ENCODE data around the gene RBM17. TPM values are rescaled to one million over a fixed set of nuclear protein-coding genes. Genes with fewer than 3 reads are reported as not detected.
A peak's percentile ranks its signal among the peaks of the same experiment; 100 is the strongest.
"Not testable (repeated sequence)": the region's sequence is repeated elsewhere in the genome, so short reads cannot be mapped to it uniquely, and the experiment has no call there.

RBM17 gene
- total RNA-seq, 2 experiments from 2014 or later: 185 to 200 TPM

- DNase-seq (no peak), ATAC-seq (ENCODE audit: low read depth) (no peak)
- POLR2A ChIA-PET: no interaction called here
- H3K27me3 Mint-ChIP-seq: peaks cover 10% of the 10 kb centered on the region
- no peaks in the 10 kb centered on the region for H3K36me3 Mint-ChIP-seq
- H3K27ac Mint-ChIP-seq: peak overlapping the region; percentile 45
- H3K4me3 Mint-ChIP-seq: peak overlapping the region; percentile 60
- peaks cover 43% of the 10 kb centered on the region for H3K4me1 Mint-ChIP-seq
- no peaks in the 10 kb centered on the region for H3K9me3 Mint-ChIP-seq
These were observed 52.7 kb downstream of the RBM17 start for GRCh38 chr10:6141296-6142151.

- H3K4me1 Mint-ChIP-seq: peaks cover 46% of the 10 kb centered on the region
- H3K27me3 Mint-ChIP-seq; H3K36me3 Mint-ChIP-seq; H3K4me3 Mint-ChIP-seq; POLR2A ChIA-PET; DNase-seq; ATAC-seq (ENCODE audit: low read depth); H3K9me3 Mint-ChIP-seq: not testable (repeated sequence)
- H3K27ac Mint-ChIP-seq: peak overlapping the region; percentile 21
These were observed 53.4 kb downstream of the RBM17 start for GRCh38 chr10:6142186-6142585.

GRCh38 chr10:6142644-6143043 lies 53.8 kb downstream of the RBM17 start:
- H3K27me3 Mint-ChIP-seq: peaks cover 7% of the 10 kb centered on the region
- no peak overlapping the region for H3K4me3 Mint-ChIP-seq
- H3K9me3 Mint-ChIP-seq: no peaks in the 10 kb centered on the region
- H3K36me3 Mint-ChIP-seq: peaks cover 5% of the 10 kb centered on the region
- POLR2A ChIA-PET: interaction anchor here (0.7 kb wide), 1 partner anchor 22 kb away, joined by 3 read pairs; no protein-coding TSS in a partner anchor
- H3K27ac Mint-ChIP-seq: no peak overlapping the region
- H3K4me1 Mint-ChIP-seq: peaks cover 48% of the 10 kb centered on the region
- ATAC-seq (ENCODE audit: low read depth) (no peak), DNase-seq (no peak)

- DNase-seq: no peak
- no peaks in the 10 kb centered on the region for H3K9me3 Mint-ChIP-seq
- POLR2A ChIA-PET: interaction anchor here (0.7 kb wide), 1 partner anchor 21 kb away, joined by 3 read pairs; no protein-coding TSS in a partner anchor
- ATAC-seq (ENCODE audit: low read depth): no peak
- H3K27ac Mint-ChIP-seq: no peak overlapping the region
- peak overlapping the region; percentile 81 for H3K4me3 Mint-ChIP-seq
- H3K27me3 Mint-ChIP-seq: peaks cover 3% of the 10 kb centered on the region
- peaks cover 53% of the 10 kb centered on the region for H3K4me1 Mint-ChIP-seq
- H3K36me3 Mint-ChIP-seq: peaks cover 5% of the 10 kb centered on the region
These were observed 54.3 kb downstream of the RBM17 start for GRCh38 chr10:6143181-6143580.

GRCh38 chr10:6144406-6145165 lies 55.8 kb downstream of the RBM17 start:
- Mint-ChIP-seq H3K27me3 (no peaks in the 10 kb centered on the region), H3K36me3 (peaks cover 9% of the 10 kb centered on the region), H3K4me1 (peaks cover 63% of the 10 kb centered on the region), H3K4me3 (peak overlapping the region; percentile 84), H3K27ac (peak overlapping the region; percentile 74), H3K9me3 (no peaks in the 10 kb centered on the region)
- POLR2A ChIA-PET: interaction anchor here (0.6 to 4.8 kb wide), 11 partner anchors 8 to 257 kb away, joined by 3 to 22 read pairs (median 4); partner anchors contain the start of gene PFKFB3
- DNase-seq: peak; percentile 94
- ATAC-seq (ENCODE audit: low read depth): peak; percentile 91

GRCh38 chr10:6145166-6145987 lies 56.5 kb downstream of the RBM17 start:
- ATAC-seq (ENCODE audit: low read depth) (no peak), DNase-seq (no peak)

GRCh38 chr10:6146013-6146785 lies 57.4 kb downstream of the RBM17 start:
- Mint-ChIP-seq H3K4me1 (peaks cover 60% of the 10 kb centered on the region), H3K9me3 (no peaks in the 10 kb centered on the region), H3K27me3 (no peaks in the 10 kb centered on the region), H3K36me3 (peaks cover 13% of the 10 kb centered on the region), H3K27ac (peak overlapping the region; percentile 73), H3K4me3 (peak overlapping the region; percentile 84)
- ATAC-seq (ENCODE audit: low read depth) (no peak), DNase-seq (no peak)
- POLR2A ChIA-PET: interaction anchor here (1.2 to 4.8 kb wide), 3 partner anchors 10 to 18 kb away, joined by 3 to 22 read pairs (median 21); no protein-coding TSS in a partner anchor

More at GRCh38 chr10:6145166-6145987, 56.5 kb downstream of the RBM17 start:
- Mint-ChIP-seq H3K36me3 (peaks cover 13% of the 10 kb centered on the region), H3K27me3 (no peaks in the 10 kb centered on the region), H3K4me3 (peak overlapping the region; percentile 84), H3K27ac (peak overlapping the region; percentile 73), H3K9me3 (no peaks in the 10 kb centered on the region), H3K4me1 (peaks cover 62% of the 10 kb centered on the region)
- POLR2A ChIA-PET: interaction anchor here (0.6 to 4.8 kb wide), 9 partner anchors 8 to 256 kb away, joined by 3 to 22 read pairs (median 5); partner anchors contain the start of gene PFKFB3

GRCh38 chr10:6146921-6147320 lies 58.1 kb downstream of the RBM17 start:
- ATAC-seq (ENCODE audit: low read depth) (no peak), DNase-seq (no peak)
- Mint-ChIP-seq H3K4me3 (peak overlapping the region; percentile 84), H3K9me3 (no peaks in the 10 kb centered on the region), H3K4me1 (peaks cover 60% of the 10 kb centered on the region), H3K27me3 (no peaks in the 10 kb centered on the region), H3K36me3 (peaks cover 14% of the 10 kb centered on the region), H3K27ac (no peak overlapping the region)
- POLR2A ChIA-PET: interaction anchor here (1.2 to 4.8 kb wide), 3 partner anchors 11 to 18 kb away, joined by 3 to 22 read pairs (median 21); no protein-coding TSS in a partner anchor

- H3K27me3 Mint-ChIP-seq: no peaks in the 10 kb centered on the region
- peak overlapping the region; percentile 54 for H3K4me3 Mint-ChIP-seq
- no peaks in the 10 kb centered on the region for H3K9me3 Mint-ChIP-seq
- peaks cover 59% of the 10 kb centered on the region for H3K4me1 Mint-ChIP-seq
- POLR2A ChIA-PET: interaction anchor here (1.0 to 4.8 kb wide), 4 partner anchors 12 to 253 kb away, joined by 3 to 22 read pairs (median 4); no protein-coding TSS in a partner anchor
- peak overlapping the region; percentile 47 for H3K27ac Mint-ChIP-seq
- ATAC-seq (ENCODE audit: low read depth) (no peak), DNase-seq (no peak)
- peaks cover 17% of the 10 kb centered on the region for H3K36me3 Mint-ChIP-seq
These were observed 59.4 kb downstream of the RBM17 start for GRCh38 chr10:6148251-6148701.

GRCh38 chr10:6148908-6149307 lies 60.1 kb downstream of the RBM17 start:
- POLR2A ChIA-PET: interaction anchor here (1.0 kb wide), 2 partner anchors 53 to 253 kb away, joined by 3 to 4 read pairs; no protein-coding TSS in a partner anchor
- peaks cover 20% of the 10 kb centered on the region for H3K36me3 Mint-ChIP-seq
- no peak for DNase-seq
- no peaks in the 10 kb centered on the region for H3K9me3 Mint-ChIP-seq
- H3K27me3 Mint-ChIP-seq: no peaks in the 10 kb centered on the region
- H3K4me3 Mint-ChIP-seq: peak overlapping the region; percentile 54
- ATAC-seq (ENCODE audit: low read depth): no peak
- H3K27ac Mint-ChIP-seq: peak overlapping the region; percentile 47
- peaks cover 57% of the 10 kb centered on the region for H3K4me1 Mint-ChIP-seq

- peak overlapping the region; percentile 81 for H3K27ac Mint-ChIP-seq
- no peaks in the 10 kb centered on the region for H3K27me3 Mint-ChIP-seq
- ATAC-seq (ENCODE audit: low read depth) (peak; percentile 76), DNase-seq (peak; percentile 67)
- POLR2A ChIA-PET: interaction anchor here (0.7 to 1.9 kb wide), 3 partner anchors 11 to 512 kb away, joined by 3 to 10 read pairs (median 8); no protein-coding TSS in a partner anchor
- H3K4me1 Mint-ChIP-seq: peaks cover 49% of the 10 kb centered on the region
- peak overlapping the region; percentile 73 for H3K4me3 Mint-ChIP-seq
- H3K9me3 Mint-ChIP-seq: no peaks in the 10 kb centered on the region
- peaks cover 23% of the 10 kb centered on the region for H3K36me3 Mint-ChIP-seq
These were observed 62.5 kb downstream of the RBM17 start for GRCh38 chr10:6151087-6151977.

Measured in activated naive CD8-positive, alpha-beta T cell treated with anti-CD3 and anti-CD28 coated beads, Interleukin-2, amount 10 ng/mL, durations not matched to agents 7 days and 5 days (primary cell).